Measurements from ENCODE around the gene MTF2. TPM values are rescaled to one million over a fixed set of nuclear protein-coding genes. Genes with fewer than 3 reads are reported as not detected.

MTF2 gene
- total and polyA plus RNA-seq, 2 experiments from 2014 or later: 82.1 to 133 TPM

DNA sequence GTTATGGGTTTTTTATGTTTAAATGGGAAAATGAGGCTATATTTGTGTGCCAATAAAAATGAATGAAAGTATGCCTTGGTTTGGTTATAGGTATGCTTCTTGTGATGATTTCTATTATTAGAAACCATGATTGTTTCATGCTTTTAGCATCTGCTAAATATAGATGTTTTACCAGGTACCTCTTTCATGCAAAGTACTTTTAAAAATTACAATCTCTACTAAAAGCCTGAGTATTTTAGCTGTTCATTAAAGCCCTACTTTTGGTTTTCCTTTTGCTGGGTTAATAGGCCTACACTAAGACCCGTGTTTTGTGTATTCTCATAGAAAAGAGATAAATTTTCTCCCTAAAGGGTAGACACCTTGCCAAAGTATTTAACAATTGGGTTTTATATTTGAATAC lies 32.0 kb downstream of the MTF2 start:
- no peak for DNase-seq (ENCODE audit: low spot score)
- peaks cover 57% of the 10 kb centered on the region for H3K36me3 Mint-ChIP-seq (ENCODE audit: low read depth)
- peaks cover 41% of the 10 kb centered on the region for H3K4me1 Mint-ChIP-seq
- peaks cover 3% of the 10 kb centered on the region for H3K27me3 Mint-ChIP-seq (ENCODE audit: insufficient read depth, low read depth, poor library complexity)
- ATAC-seq: no peak
- Histone ChIP-seq H3K9me2 (ENCODE audit: insufficient read depth) (no peaks in the 10 kb centered on the region), H3F3A (replicated peaks; ENCODE audit: low read depth) (no peaks in the 10 kb centered on the region), H3K79me2 (replicated peaks; ENCODE audit: insufficient read depth) (peaks cover 95% of the 10 kb centered on the region), H3K27me3 (ENCODE audit: insufficient read depth) (no peaks in the 10 kb centered on the region), H4K20me1 (replicated peaks; ENCODE audit: insufficient read depth) (peaks cover 37% of the 10 kb centered on the region), H3K4me1 (ENCODE audit: insufficient read depth) (peaks cover 28% of the 10 kb centered on the region), H3K36me3 (ENCODE audit: insufficient read depth) (peaks cover 10% of the 10 kb centered on the region), H3K4me2 (peak overlapping the region; percentile 58), H2AFZ (no peak overlapping the region), H3K27ac (ENCODE audit: low read depth) (0 out of 2 replicates have a peak overlapping the region, but pooled peaks have one; percentile 1), H3K4me3 (peak overlapping the region; percentile 11)
- no peak for TF ChIP-seq POLR2AphosphoS5 (IDR thresholded peaks at IDR 0.05; ENCODE audit: low read depth)
- no peak for TF ChIP-seq ZNF331 (CRISPR knock-in tag; IDR thresholded peaks at IDR 0.05; ENCODE audit: low read depth)
- no peak for TF ChIP-seq ZNF114 (CRISPR knock-in tag; IDR thresholded peaks at IDR 0.05)
- TF ChIP-seq CREB1 (CRISPR knock-in tag; IDR thresholded peaks at IDR 0.05; ENCODE audit: low read depth): no peak
- TF ChIP-seq, protein P1, sequence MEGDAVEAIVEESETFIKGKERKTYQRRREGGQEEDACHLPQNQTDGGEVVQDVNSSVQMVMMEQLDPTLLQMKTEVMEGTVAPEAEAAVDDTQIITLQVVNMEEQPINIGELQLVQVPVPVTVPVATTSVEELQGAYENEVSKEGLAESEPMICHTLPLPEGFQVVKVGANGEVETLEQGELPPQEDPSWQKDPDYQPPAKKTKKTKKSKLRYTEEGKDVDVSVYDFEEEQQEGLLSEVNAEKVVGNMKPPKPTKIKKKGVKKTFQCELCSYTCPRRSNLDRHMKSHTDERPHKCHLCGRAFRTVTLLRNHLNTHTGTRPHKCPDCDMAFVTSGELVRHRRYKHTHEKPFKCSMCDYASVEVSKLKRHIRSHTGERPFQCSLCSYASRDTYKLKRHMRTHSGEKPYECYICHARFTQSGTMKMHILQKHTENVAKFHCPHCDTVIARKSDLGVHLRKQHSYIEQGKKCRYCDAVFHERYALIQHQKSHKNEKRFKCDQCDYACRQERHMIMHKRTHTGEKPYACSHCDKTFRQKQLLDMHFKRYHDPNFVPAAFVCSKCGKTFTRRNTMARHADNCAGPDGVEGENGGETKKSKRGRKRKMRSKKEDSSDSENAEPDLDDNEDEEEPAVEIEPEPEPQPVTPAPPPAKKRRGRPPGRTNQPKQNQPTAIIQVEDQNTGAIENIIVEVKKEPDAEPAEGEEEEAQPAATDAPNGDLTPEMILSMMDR (conservative IDR thresholded peaks at IDR 0.05; ENCODE audit: low read depth in 2 of 2): no peak
- no peak for TF ChIP-seq JUNB (IDR thresholded peaks at IDR 0.05; ENCODE audit: unreplicated experiment)
- TF ChIP-seq EZH2phosphoT487 (IDR thresholded peaks at IDR 0.05; ENCODE audit: unreplicated experiment): no peak
- TF ChIP-seq STAT1 (IDR thresholded peaks at IDR 0.05; ENCODE audit: unreplicated experiment): no peak
- TF ChIP-seq, protein P2, sequence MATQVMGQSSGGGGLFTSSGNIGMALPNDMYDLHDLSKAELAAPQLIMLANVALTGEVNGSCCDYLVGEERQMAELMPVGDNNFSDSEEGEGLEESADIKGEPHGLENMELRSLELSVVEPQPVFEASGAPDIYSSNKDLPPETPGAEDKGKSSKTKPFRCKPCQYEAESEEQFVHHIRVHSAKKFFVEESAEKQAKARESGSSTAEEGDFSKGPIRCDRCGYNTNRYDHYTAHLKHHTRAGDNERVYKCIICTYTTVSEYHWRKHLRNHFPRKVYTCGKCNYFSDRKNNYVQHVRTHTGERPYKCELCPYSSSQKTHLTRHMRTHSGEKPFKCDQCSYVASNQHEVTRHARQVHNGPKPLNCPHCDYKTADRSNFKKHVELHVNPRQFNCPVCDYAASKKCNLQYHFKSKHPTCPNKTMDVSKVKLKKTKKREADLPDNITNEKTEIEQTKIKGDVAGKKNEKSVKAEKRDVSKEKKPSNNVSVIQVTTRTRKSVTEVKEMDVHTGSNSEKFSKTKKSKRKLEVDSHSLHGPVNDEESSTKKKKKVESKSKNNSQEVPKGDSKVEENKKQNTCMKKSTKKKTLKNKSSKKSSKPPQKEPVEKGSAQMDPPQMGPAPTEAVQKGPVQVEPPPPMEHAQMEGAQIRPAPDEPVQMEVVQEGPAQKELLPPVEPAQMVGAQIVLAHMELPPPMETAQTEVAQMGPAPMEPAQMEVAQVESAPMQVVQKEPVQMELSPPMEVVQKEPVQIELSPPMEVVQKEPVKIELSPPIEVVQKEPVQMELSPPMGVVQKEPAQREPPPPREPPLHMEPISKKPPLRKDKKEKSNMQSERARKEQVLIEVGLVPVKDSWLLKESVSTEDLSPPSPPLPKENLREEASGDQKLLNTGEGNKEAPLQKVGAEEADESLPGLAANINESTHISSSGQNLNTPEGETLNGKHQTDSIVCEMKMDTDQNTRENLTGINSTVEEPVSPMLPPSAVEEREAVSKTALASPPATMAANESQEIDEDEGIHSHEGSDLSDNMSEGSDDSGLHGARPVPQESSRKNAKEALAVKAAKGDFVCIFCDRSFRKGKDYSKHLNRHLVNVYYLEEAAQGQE (IDR thresholded peaks at IDR 0.05; ENCODE audit: unreplicated experiment): no peak
- peak overlapping the region; percentile 37; the same call in 1 of the 3 replicates for H3K4me3 Mint-ChIP-seq
- H3K9me3 Mint-ChIP-seq: peaks cover 6% of the 10 kb centered on the region; the same call in 2 of the 3 replicates
- H3K27ac Mint-ChIP-seq: peak overlapping the region; percentile 93

DNA sequence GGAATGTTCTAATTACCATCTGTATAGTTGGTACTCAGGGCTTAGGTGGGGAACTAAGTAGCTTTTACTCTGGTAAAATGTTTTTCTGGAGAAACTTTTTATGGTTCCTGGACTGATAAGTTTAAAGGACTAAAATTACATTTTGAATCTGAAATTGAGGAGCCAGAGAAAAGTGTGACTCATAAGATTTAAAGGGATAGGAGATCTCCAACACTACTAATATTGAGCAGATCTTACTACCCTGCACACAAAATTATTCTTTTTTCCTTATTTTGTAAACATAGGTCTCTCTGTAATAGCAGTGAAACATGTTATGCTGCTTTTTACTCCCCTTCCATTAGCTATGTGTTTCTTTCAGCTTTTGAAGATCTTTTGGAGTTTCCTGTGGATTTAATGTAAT lies 32.5 kb downstream of the MTF2 start:
- H3K4me1 Mint-ChIP-seq: peaks cover 41% of the 10 kb centered on the region
- no peak for TF ChIP-seq CREB1 (CRISPR knock-in tag; IDR thresholded peaks at IDR 0.05; ENCODE audit: low read depth)
- TF ChIP-seq, protein P2 (IDR thresholded peaks at IDR 0.05; ENCODE audit: unreplicated experiment): no peak
- TF ChIP-seq EZH2phosphoT487 (IDR thresholded peaks at IDR 0.05; ENCODE audit: unreplicated experiment): no peak

More for the DNA sequence above, 32.5 kb downstream of the MTF2 start:
- peak overlapping the region; percentile 58 for H3K4me2 ChIP-seq
- H3F3A ChIP-seq (replicated peaks; ENCODE audit: low read depth): no peaks in the 10 kb centered on the region
- H3K79me2 ChIP-seq (replicated peaks; ENCODE audit: insufficient read depth): peaks cover 93% of the 10 kb centered on the region
- H3K4me3 ChIP-seq: peak overlapping the region; percentile 11; the same call in 1 of the 2 replicates
- peaks cover 28% of the 10 kb centered on the region for H3K4me1 ChIP-seq (ENCODE audit: insufficient read depth)
- H3K27ac ChIP-seq (ENCODE audit: low read depth): peak overlapping the region; percentile 52; the same call in 1 of the 2 replicates
- Mint-ChIP-seq H3K27me3 (ENCODE audit: insufficient read depth, low read depth, poor library complexity) (peaks cover 3% of the 10 kb centered on the region), H3K27ac (peak overlapping the region; percentile 93), H3K36me3 (ENCODE audit: low read depth) (peaks cover 60% of the 10 kb centered on the region), H3K4me3 (peak overlapping the region; percentile 37), H3K9me3 (peaks cover 6% of the 10 kb centered on the region; the same call in 2 of the 3 replicates)
- H3K27me3 ChIP-seq (ENCODE audit: insufficient read depth): no peaks in the 10 kb centered on the region
- peak; percentile 44; the same call in 2 of the 3 replicates for ATAC-seq
- no peak for DNase-seq (ENCODE audit: low spot score)
- peaks cover 12% of the 10 kb centered on the region for H3K36me3 ChIP-seq (ENCODE audit: insufficient read depth)
- H2AFZ ChIP-seq: no peak overlapping the region
- peaks cover 34% of the 10 kb centered on the region for H4K20me1 ChIP-seq (replicated peaks; ENCODE audit: insufficient read depth)
- H3K9me2 ChIP-seq (ENCODE audit: insufficient read depth): no peaks in the 10 kb centered on the region
